Esophagus muscularis mucosa (tissue), 4 donors: ENCODE results near the gene ORMDL3. TPM values are rescaled to one million over a fixed set of nuclear protein-coding genes. Genes with fewer than 3 reads are reported as not detected.

Experiments
- DNase-seq: peaks from one replicate; pipeline ENCODE4 v3.0.0-alpha.2; 2017; ENCODE audit errors: extremely low spot score
- H3K27ac ChIP-seq, 4 donors: fragments of 200-600 bp; sonication (generic); replicated peaks in 1 of 4; 1 replicate in 3 of 4; 2 replicates in 1 of 4; pipeline ENCODE4 v1.5.1; 2016 to 2019; ENCODE audit warnings: mild to moderate bottlenecking in 1 of 4
- H3K27me3 ChIP-seq, 4 donors: fragments of 200-600 bp; sonication (generic); one replicate each; pipeline versions ENCODE4 v1.5.1 to v1.6.0; 2016 to 2019
- H3K36me3 ChIP-seq, 4 donors: fragments of 200-600 bp; sonication (generic); one replicate each; pipeline ENCODE4 v1.5.1; 2016 to 2019
- H3K4me1 ChIP-seq, 4 donors: fragments of 200-600 bp; sonication (generic); one replicate each; pipeline ENCODE4 v1.5.1; 2016 to 2019
- H3K4me3 ChIP-seq, 4 donors: fragments of 200-600 bp; sonication (generic); 1 replicate in 2 of 4; 2 replicates in 2 of 4; pipeline ENCODE4 v1.5.1; 2016 to 2019; ENCODE audit warnings: mild to moderate bottlenecking in 4 of 4, moderate library complexity in 1 of 4
- H3K9me3 ChIP-seq, 4 donors: fragments of 200-600 bp; sonication (generic); 1 replicate in 3 of 4; 2 replicates in 1 of 4; pipeline ENCODE4 v1.5.1; 2016 to 2019
- CTCF ChIP-seq, 3 experiments: fragments of 200-600 bp in 2 of 3; fragments of 450-650 bp in 1 of 3; sonication (generic) in 2 of 3; IDR thresholded peaks; one replicate each; pipeline ENCODE4 v1.5.1; 2017 to 2019; ENCODE audit warnings: antibody characterized with exemption in 3 of 3, mild to moderate bottlenecking in 2 of 3, moderate library complexity in 1 of 3
- EP300 ChIP-seq: sonication (generic); formaldehyde crosslinking; IDR thresholded peaks from one replicate; pipeline ENCODE4 v1.6.1; 2017; ENCODE audit warnings: antibody characterized with exemption
- POLR2A ChIP-seq: fragments of 450-650 bp; IDR thresholded peaks from one replicate; pipeline ENCODE4 v1.6.1; 2017; ENCODE audit warnings: antibody characterized with exemption, moderate library complexity, mild to moderate bottlenecking, low read depth
- POLR2AphosphoS5 ChIP-seq, 2 donors: sonication (generic); formaldehyde crosslinking; IDR thresholded peaks; one replicate each; pipeline ENCODE4 v1.6.1; 2017; ENCODE audit warnings: antibody characterized with exemption in 2 of 2
- WGBS: methylation state at CpG from one replicate; pipeline ENCODE4 v1.1.5; 2018; 5-methylcytosine and 5-hydroxymethylcytosine counted together
- intact Hi-C: fragments of 100-400 bp; cut with DNase I; formaldehyde crosslinking; loops from one replicate; pipeline ENCODE4 v1.15.1; 2023
- total RNA-seq, 4 donors: library from RNA; depleted of rRNA; stranded (reverse); fragments of >200 nt; gene quantifications; one replicate each; pipeline versions ENCODE4 v1.1.0 to v1.2.1, GENCODE V29; 2016

ORMDL3 gene
- total RNA-seq, 4 donors from 2014 or later = 33.2 to 68.6 (median 45.9) TPM

GRCh38 chr17:39926135-39926587 is 1.2 kb downstream of the ORMDL3 start:
- intact Hi-C loops = loop anchor here (2.0 kb wide), 1 partner anchor 55 kb away; the partner anchor contains the start of gene PSMD3
- Histone ChIP-seq H3K36me3 (peaks cover 22 to 32% (median 29%) of the 10 kb centered on the region in 4 donors), H3K4me1 (peaks cover 42 to 56% (median 47%) of the 10 kb centered on the region in 4 donors), H3K27me3 (no peaks in the 10 kb centered on the region), H3K4me3 (peak overlapping the region; percentile 80 to 92 (median 91)), H3K9me3 (no peaks in the 10 kb centered on the region), H3K27ac (peak overlapping the region; percentile 89 to 94 (median 93))
- 34% methylated on average over 4 of the region's 4 CpGs for WGBS
- DNase-seq = no peak
- TF ChIP-seq EP300 (no peak), CTCF (IDR thresholded peaks at IDR 0.05) (no peak), POLR2AphosphoS5 (IDR thresholded peaks at IDR 0.05) (no peak), POLR2A (no peak)

- Histone ChIP-seq H3K9me3 (no peaks in the 10 kb centered on the region), H3K36me3 (peaks cover 25 to 39% (median 35%) of the 10 kb centered on the region in 4 donors), H3K4me3 (peak overlapping the region in 2 of 4 donors; percentile 80 to 91), H3K27ac (no peak overlapping the region), H3K4me1 (peaks cover 42 to 56% (median 47%) of the 10 kb centered on the region in 4 donors), H3K27me3 (no peaks in the 10 kb centered on the region)
- DNase-seq = no peak
- WGBS = 81% methylated on average over 9 of the region's 11 CpGs
- TF ChIP-seq POLR2AphosphoS5 (IDR thresholded peaks at IDR 0.05) = no peak
- no peak for TF ChIP-seq EP300
- no peak for TF ChIP-seq POLR2A
- no peak for TF ChIP-seq CTCF (IDR thresholded peaks at IDR 0.05)
- intact Hi-C loops = loop anchor here (2.0 kb wide), 1 partner anchor 55 kb away; the partner anchor contains the start of gene PSMD3
Measured at GRCh38 chr17:39925282-39926134, 1.9 kb downstream of the ORMDL3 start.

- Histone ChIP-seq H3K27me3 (no peaks in the 10 kb centered on the region), H3K4me1 (peaks cover 39 to 52% (median 44%) of the 10 kb centered on the region in 4 donors), H3K27ac (no peak overlapping the region), H3K9me3 (no peaks in the 10 kb centered on the region), H3K4me3 (no peak overlapping the region), H3K36me3 (peaks cover 32 to 47% (median 39%) of the 10 kb centered on the region in 4 donors)
- intact Hi-C loops = no loop called here
- 68% methylated on average over 3 of the region's 3 CpGs for WGBS
- no peak for TF ChIP-seq EP300
- TF ChIP-seq POLR2AphosphoS5 (IDR thresholded peaks at IDR 0.05) = no peak
- TF ChIP-seq CTCF (IDR thresholded peaks at IDR 0.05) = no peak
- no peak for TF ChIP-seq POLR2A
- no peak for DNase-seq
Measured at GRCh38 chr17:39924691-39925055, 2.7 kb downstream of the ORMDL3 start.

GRCh38 chr17:39923836-39924690 is 3.3 kb downstream of the ORMDL3 start:
- Histone ChIP-seq H3K4me3 (no peak overlapping the region), H3K27me3 (no peaks in the 10 kb centered on the region), H3K9me3 (no peaks in the 10 kb centered on the region), H3K27ac (no peak overlapping the region), H3K36me3 (peaks cover 32 to 53% (median 44%) of the 10 kb centered on the region in 4 donors), H3K4me1 (peaks cover 33 to 46% (median 39%) of the 10 kb centered on the region in 4 donors)
- intact Hi-C loops = no loop called here
- TF ChIP-seq POLR2AphosphoS5 (IDR thresholded peaks at IDR 0.05) = no peak
- no peak for TF ChIP-seq POLR2A
- no peak for TF ChIP-seq CTCF (IDR thresholded peaks at IDR 0.05)
- no peak for TF ChIP-seq EP300
- WGBS = 64% methylated on average over 15 of the region's 17 CpGs
- no peak for DNase-seq
